HEK293 (cell line): ENCODE data around the gene GTF3C1.

Experiments used
- CTCF ChIA-PET: fragments of 350-600 bp; formaldehyde crosslinking; extraction: SDS; loops from one replicate; lab custom pipeline; 2021; ENCODE audit warnings: antibody characterized with exemption; lab: Yijun Ruan, JAX
- POLR2A ChIA-PET: fragments of 300-600 bp; formaldehyde crosslinking; extraction: SDS; loops from one replicate; lab custom pipeline; 2020; ENCODE audit warnings: antibody characterized with exemption, inconsistent platforms; lab: Yijun Ruan, JAX
- H3K27ac ChIP-seq: fragments of 200-500 bp; sonication (Bioruptor generic); 2 replicates; pipeline ENCODE4 v1.5.1; 2014; ENCODE audit warnings: low read depth, low read length, control low read depth, inconsistent platforms; ENCODE audit errors: extremely low read depth
- H3K36me3 ChIP-seq, 2 experiments: fragments of 200-500 bp in 1 of 2; sonication (Bioruptor generic) in 1 of 2; 1 replicate in 1 of 2; 2 replicates in 1 of 2; pipeline ENCODE4 v1.5.1; 2014 to 2017; ENCODE audit warnings: inconsistent platforms in 2 of 2, low read length in 2 of 2; ENCODE audit not compliant: control insufficient read depth in 2 of 2, insufficient read depth in 1 of 2
- H3K4me1 ChIP-seq: fragments of 200-500 bp; sonication (Bioruptor generic); 2 replicates; pipeline ENCODE4 v1.5.1; 2014; ENCODE audit warnings: mild to moderate bottlenecking, low read length, inconsistent platforms; ENCODE audit not compliant: control insufficient read depth, insufficient read depth
- H3K4me3 ChIP-seq: 2 replicates; pipeline ENCODE4 v1.5.1; 2011; ENCODE audit warnings: low read depth, mild to moderate bottlenecking, control low read depth, low read length, moderate library complexity
- H3K9me3 ChIP-seq: fragments of 200-500 bp; sonication (Bioruptor generic); 2 replicates; pipeline ENCODE4 v1.5.1; 2014; ENCODE audit warnings: low read depth, low read length, inconsistent platforms; ENCODE audit not compliant: control insufficient read depth, insufficient read depth
- EGR2 ChIP-seq: fragments of 450-650 bp; formaldehyde crosslinking; IDR thresholded peaks from 2 replicates; pipeline ENCODE4 v1.5.1; 2016; ENCODE audit warnings: low read depth, missing biosample characterization, missing genetic modification characterization
- GLIS1 ChIP-seq: fragments of 450-650 bp; formaldehyde crosslinking; IDR thresholded peaks from 2 replicates; pipeline ENCODE4 v1.5.1; 2016; ENCODE audit warnings: missing biosample characterization, missing genetic modification characterization
- ZBTB17 ChIP-seq: fragments of 450-650 bp; formaldehyde crosslinking; IDR thresholded peaks from 2 replicates; pipeline ENCODE4 v1.5.1; 2016; ENCODE audit warnings: missing biosample characterization, missing genetic modification characterization
- ZBTB20 ChIP-seq: fragments of 450-650 bp; formaldehyde crosslinking; IDR thresholded peaks from 2 replicates; pipeline ENCODE4 v1.5.1; 2016; ENCODE audit warnings: missing biosample characterization, missing genetic modification characterization
- ZFHX2 ChIP-seq: fragments of 450-650 bp; formaldehyde crosslinking; conservative IDR thresholded peaks from 2 replicates; pipeline ENCODE4 v1.5.1; 2016; ENCODE audit warnings: missing biosample characterization, missing genetic modification characterization
- ZNF155 ChIP-seq: fragments of 450-650 bp; formaldehyde crosslinking; IDR thresholded peaks from 2 replicates; pipeline ENCODE4 v1.5.1; 2016; ENCODE audit warnings: missing biosample characterization, missing genetic modification characterization
- ZNF202 ChIP-seq: fragments of 450-650 bp; formaldehyde crosslinking; IDR thresholded peaks from 2 replicates; pipeline ENCODE4 v1.5.1; 2016; ENCODE audit warnings: missing biosample characterization, missing genetic modification characterization, borderline replicate concordance
- ZNF350 ChIP-seq: fragments of 450-650 bp; formaldehyde crosslinking; IDR thresholded peaks from 2 replicates; pipeline ENCODE4 v1.5.0; 2017; ENCODE audit warnings: missing biosample characterization, mild to moderate bottlenecking, missing genetic modification characterization
- ZNF404 ChIP-seq: fragments of 450-650 bp; formaldehyde crosslinking; IDR thresholded peaks from 2 replicates; pipeline ENCODE4 v1.5.1; 2017; ENCODE audit warnings: missing biosample characterization, missing genetic modification characterization
- ZNF596 ChIP-seq: fragments of 450-650 bp; IDR thresholded peaks from 2 replicates; pipeline ENCODE4 v1.5.0; 2018; ENCODE audit warnings: missing biosample characterization, mild to moderate bottlenecking, missing genetic modification characterization, moderate library complexity
- ZNF610 ChIP-seq: fragments of 450-650 bp; formaldehyde crosslinking; IDR thresholded peaks from 2 replicates; pipeline ENCODE4 v1.5.1; 2016; ENCODE audit warnings: missing biosample characterization, missing genetic modification characterization, borderline replicate concordance
- ZSCAN30 ChIP-seq: fragments of 450-650 bp; IDR thresholded peaks from 2 replicates; pipeline ENCODE4 v1.5.1; 2018; ENCODE audit warnings: missing biosample characterization, mild to moderate bottlenecking, missing genetic modification characterization, moderate library complexity
- ZXDB ChIP-seq: fragments of 450-650 bp; formaldehyde crosslinking; IDR thresholded peaks from 2 replicates; pipeline ENCODE4 v1.5.1; 2016; ENCODE audit warnings: missing biosample characterization, missing genetic modification characterization
- TF ChIP-seq, protein P1 (sequence below): fragments of 450-650 bp; formaldehyde crosslinking; IDR thresholded peaks from 2 replicates; pipeline ENCODE4 v1.5.1; 2016; ENCODE audit warnings: missing biosample characterization, missing genetic modification characterization
- TF ChIP-seq, protein P2 (sequence below): fragments of 450-650 bp; formaldehyde crosslinking; IDR thresholded peaks from 2 replicates; pipeline ENCODE4 v1.5.1; 2017; ENCODE audit warnings: missing biosample characterization, missing genetic modification characterization
- TF ChIP-seq, protein P3 (sequence below): fragments of 450-650 bp; formaldehyde crosslinking; IDR thresholded peaks from 2 replicates; pipeline ENCODE4 v1.5.1; 2016; ENCODE audit warnings: missing biosample characterization, missing genetic modification characterization
- TF ChIP-seq, protein P4 (sequence below): fragments of 450-650 bp; formaldehyde crosslinking; IDR thresholded peaks from 2 replicates; pipeline ENCODE4 v1.5.1; 2017; ENCODE audit warnings: missing biosample characterization, missing genetic modification characterization
- TF ChIP-seq, protein P5 (sequence below): fragments of 450-650 bp; formaldehyde crosslinking; conservative IDR thresholded peaks from 2 replicates; pipeline ENCODE4 v1.5.1; 2016; ENCODE audit warnings: low read depth, missing biosample characterization, missing genetic modification characterization
- TF ChIP-seq, protein P6 (sequence below): fragments of 450-650 bp; formaldehyde crosslinking; IDR thresholded peaks from 2 replicates; pipeline ENCODE4 v1.5.1; 2016; ENCODE audit warnings: missing biosample characterization, missing genetic modification characterization

Gene GTF3C1

DNA sequence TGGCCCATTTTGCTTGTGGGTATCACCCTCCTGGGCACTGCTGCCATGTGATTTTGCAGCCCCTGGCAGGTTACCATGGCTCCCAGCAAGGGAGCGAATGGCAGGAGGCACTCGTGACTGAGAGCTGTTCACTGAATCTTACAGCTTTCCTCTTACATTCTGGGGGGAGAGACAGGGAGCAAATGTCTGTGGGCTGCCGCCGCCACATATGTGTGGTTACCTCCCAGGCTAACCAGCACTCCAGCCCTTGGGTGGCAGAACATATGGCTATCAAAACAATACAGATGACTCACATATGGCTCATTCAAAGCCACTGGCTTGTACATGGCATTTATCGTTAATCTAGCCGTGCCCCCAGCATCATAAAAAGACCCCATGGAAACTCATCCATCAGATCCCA lies 19.8 kb downstream of the GTF3C1 start:
- ChIA-PET CTCF (interaction anchor here (0.6 to 2.8 kb wide), 2 partner anchors 14 to 336 kb away, joined by 3 to 12 read pairs; no protein-coding TSS in a partner anchor), POLR2A (no interaction called here)
- no peak overlapping the region for H3K27ac ChIP-seq
- no peak overlapping the region for H3K4me3 ChIP-seq
- peaks cover 31 to 97% of the 10 kb centered on the region in 2 experiments; a peak in 2 of 3 replicates for H3K36me3 ChIP-seq
- H3K9me3 ChIP-seq, result no peaks in the 10 kb centered on the region
- TF ChIP-seq ZFHX2 (tag by site-specific recombination) (peak; percentile 43; the same call in 1 of the 2 replicates), EGR2 (tag by site-specific recombination) (peak; percentile 36; the same call in 1 of the 2 replicates), GLIS1 (tag by site-specific recombination) (peak; percentile 70)
- TF ChIP-seq, protein P1, sequence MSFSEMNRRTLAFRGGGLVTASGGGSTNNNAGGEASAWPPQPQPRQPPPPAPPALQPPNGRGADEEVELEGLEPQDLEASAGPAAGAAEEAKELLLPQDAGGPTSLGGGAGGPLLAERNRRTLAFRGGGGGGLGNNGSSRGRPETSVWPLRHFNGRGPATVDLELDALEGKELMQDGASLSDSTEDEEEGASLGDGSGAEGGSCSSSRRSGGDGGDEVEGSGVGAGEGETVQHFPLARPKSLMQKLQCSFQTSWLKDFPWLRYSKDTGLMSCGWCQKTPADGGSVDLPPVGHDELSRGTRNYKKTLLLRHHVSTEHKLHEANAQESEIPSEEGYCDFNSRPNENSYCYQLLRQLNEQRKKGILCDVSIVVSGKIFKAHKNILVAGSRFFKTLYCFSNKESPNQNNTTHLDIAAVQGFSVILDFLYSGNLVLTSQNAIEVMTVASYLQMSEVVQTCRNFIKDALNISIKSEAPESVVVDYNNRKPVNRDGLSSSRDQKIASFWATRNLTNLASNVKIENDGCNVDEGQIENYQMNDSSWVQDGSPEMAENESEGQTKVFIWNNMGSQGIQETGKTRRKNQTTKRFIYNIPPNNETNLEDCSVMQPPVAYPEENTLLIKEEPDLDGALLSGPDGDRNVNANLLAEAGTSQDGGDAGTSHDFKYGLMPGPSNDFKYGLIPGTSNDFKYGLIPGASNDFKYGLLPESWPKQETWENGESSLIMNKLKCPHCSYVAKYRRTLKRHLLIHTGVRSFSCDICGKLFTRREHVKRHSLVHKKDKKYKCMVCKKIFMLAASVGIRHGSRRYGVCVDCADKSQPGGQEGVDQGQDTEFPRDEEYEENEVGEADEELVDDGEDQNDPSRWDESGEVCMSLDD (tag by site-specific recombination), result no peak
- H3K4me1 ChIP-seq, result no peaks in the 10 kb centered on the region

DNA sequence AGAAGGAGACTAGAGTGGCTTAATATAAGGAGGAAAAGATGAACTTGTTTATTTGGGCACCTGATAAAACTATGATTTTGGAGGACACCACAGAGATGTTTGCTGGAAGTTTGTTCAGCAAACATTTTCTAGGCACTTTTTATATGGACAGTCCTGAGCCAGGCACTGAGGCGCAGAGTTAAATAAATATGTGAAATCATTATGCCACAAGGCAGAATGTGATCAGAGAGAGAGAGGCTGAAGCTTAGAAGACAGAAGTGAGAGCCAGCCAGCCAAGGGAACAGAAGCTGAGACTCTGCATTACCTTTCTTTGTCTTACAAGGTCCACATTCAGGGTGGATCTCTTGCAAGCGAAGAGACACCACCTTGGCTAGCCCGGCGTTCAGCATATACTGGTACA lies 21.4 kb downstream of the GTF3C1 start:
- Histone ChIP-seq H3K27ac (no peak overlapping the region), H3K4me3 (no peak overlapping the region), H3K36me3 (peaks cover 34 to 99% of the 10 kb centered on the region in 2 experiments; a peak in 2 of 3 replicates), H3K9me3 (no peaks in the 10 kb centered on the region), H3K4me1 (no peaks in the 10 kb centered on the region)
- CTCF ChIA-PET, result no interaction called here
- POLR2A ChIA-PET, result no interaction called here
- TF ChIP-seq ZXDB (tag by site-specific recombination), result no peak
- TF ChIP-seq, protein P2, sequence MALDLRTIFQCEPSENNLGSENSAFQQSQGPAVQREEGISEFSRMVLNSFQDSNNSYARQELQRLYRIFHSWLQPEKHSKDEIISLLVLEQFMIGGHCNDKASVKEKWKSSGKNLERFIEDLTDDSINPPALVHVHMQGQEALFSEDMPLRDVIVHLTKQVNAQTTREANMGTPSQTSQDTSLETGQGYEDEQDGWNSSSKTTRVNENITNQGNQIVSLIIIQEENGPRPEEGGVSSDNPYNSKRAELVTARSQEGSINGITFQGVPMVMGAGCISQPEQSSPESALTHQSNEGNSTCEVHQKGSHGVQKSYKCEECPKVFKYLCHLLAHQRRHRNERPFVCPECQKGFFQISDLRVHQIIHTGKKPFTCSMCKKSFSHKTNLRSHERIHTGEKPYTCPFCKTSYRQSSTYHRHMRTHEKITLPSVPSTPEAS (tag by site-specific recombination), result no peak
- TF ChIP-seq ZNF155 (tag by site-specific recombination), result no peak
- TF ChIP-seq, protein P3, sequence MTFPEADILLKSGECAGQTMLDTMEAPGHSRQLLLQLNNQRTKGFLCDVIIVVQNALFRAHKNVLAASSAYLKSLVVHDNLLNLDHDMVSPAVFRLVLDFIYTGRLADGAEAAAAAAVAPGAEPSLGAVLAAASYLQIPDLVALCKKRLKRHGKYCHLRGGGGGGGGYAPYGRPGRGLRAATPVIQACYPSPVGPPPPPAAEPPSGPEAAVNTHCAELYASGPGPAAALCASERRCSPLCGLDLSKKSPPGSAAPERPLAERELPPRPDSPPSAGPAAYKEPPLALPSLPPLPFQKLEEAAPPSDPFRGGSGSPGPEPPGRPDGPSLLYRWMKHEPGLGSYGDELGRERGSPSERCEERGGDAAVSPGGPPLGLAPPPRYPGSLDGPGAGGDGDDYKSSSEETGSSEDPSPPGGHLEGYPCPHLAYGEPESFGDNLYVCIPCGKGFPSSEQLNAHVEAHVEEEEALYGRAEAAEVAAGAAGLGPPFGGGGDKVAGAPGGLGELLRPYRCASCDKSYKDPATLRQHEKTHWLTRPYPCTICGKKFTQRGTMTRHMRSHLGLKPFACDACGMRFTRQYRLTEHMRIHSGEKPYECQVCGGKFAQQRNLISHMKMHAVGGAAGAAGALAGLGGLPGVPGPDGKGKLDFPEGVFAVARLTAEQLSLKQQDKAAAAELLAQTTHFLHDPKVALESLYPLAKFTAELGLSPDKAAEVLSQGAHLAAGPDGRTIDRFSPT (tag by site-specific recombination), result no peak
- TF ChIP-seq, protein P4, sequence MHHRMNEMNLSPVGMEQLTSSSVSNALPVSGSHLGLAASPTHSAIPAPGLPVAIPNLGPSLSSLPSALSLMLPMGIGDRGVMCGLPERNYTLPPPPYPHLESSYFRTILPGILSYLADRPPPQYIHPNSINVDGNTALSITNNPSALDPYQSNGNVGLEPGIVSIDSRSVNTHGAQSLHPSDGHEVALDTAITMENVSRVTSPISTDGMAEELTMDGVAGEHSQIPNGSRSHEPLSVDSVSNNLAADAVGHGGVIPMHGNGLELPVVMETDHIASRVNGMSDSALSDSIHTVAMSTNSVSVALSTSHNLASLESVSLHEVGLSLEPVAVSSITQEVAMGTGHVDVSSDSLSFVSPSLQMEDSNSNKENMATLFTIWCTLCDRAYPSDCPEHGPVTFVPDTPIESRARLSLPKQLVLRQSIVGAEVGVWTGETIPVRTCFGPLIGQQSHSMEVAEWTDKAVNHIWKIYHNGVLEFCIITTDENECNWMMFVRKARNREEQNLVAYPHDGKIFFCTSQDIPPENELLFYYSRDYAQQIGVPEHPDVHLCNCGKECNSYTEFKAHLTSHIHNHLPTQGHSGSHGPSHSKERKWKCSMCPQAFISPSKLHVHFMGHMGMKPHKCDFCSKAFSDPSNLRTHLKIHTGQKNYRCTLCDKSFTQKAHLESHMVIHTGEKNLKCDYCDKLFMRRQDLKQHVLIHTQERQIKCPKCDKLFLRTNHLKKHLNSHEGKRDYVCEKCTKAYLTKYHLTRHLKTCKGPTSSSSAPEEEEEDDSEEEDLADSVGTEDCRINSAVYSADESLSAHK (tag by site-specific recombination), result no peak
- TF ChIP-seq, protein P5, sequence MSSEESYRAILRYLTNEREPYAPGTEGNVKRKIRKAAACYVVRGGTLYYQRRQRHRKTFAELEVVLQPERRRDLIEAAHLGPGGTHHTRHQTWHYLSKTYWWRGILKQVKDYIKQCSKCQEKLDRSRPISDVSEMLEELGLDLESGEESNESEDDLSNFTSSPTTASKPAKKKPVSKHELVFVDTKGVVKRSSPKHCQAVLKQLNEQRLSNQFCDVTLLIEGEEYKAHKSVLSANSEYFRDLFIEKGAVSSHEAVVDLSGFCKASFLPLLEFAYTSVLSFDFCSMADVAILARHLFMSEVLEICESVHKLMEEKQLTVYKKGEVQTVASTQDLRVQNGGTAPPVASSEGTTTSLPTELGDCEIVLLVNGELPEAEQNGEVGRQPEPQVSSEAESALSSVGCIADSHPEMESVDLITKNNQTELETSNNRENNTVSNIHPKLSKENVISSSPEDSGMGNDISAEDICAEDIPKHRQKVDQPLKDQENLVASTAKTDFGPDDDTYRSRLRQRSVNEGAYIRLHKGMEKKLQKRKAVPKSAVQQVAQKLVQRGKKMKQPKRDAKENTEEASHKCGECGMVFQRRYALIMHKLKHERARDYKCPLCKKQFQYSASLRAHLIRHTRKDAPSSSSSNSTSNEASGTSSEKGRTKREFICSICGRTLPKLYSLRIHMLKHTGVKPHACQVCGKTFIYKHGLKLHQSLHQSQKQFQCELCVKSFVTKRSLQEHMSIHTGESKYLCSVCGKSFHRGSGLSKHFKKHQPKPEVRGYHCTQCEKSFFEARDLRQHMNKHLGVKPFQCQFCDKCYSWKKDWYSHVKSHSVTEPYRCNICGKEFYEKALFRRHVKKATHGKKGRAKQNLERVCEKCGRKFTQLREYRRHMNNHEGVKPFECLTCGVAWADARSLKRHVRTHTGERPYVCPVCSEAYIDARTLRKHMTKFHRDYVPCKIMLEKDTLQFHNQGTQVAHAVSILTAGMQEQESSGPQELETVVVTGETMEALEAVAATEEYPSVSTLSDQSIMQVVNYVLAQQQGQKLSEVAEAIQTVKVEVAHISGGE, result no peak
- no peak for TF ChIP-seq ZBTB20
- TF ChIP-seq ZNF350 (tag by site-specific recombination), result no peak
- no peak for TF ChIP-seq ZNF596
- no peak for TF ChIP-seq ZNF404 (tag by site-specific recombination)
- TF ChIP-seq, protein P6, sequence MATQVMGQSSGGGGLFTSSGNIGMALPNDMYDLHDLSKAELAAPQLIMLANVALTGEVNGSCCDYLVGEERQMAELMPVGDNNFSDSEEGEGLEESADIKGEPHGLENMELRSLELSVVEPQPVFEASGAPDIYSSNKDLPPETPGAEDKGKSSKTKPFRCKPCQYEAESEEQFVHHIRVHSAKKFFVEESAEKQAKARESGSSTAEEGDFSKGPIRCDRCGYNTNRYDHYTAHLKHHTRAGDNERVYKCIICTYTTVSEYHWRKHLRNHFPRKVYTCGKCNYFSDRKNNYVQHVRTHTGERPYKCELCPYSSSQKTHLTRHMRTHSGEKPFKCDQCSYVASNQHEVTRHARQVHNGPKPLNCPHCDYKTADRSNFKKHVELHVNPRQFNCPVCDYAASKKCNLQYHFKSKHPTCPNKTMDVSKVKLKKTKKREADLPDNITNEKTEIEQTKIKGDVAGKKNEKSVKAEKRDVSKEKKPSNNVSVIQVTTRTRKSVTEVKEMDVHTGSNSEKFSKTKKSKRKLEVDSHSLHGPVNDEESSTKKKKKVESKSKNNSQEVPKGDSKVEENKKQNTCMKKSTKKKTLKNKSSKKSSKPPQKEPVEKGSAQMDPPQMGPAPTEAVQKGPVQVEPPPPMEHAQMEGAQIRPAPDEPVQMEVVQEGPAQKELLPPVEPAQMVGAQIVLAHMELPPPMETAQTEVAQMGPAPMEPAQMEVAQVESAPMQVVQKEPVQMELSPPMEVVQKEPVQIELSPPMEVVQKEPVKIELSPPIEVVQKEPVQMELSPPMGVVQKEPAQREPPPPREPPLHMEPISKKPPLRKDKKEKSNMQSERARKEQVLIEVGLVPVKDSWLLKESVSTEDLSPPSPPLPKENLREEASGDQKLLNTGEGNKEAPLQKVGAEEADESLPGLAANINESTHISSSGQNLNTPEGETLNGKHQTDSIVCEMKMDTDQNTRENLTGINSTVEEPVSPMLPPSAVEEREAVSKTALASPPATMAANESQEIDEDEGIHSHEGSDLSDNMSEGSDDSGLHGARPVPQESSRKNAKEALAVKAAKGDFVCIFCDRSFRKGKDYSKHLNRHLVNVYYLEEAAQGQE (tag by site-specific recombination), result no peak
- no peak for TF ChIP-seq ZNF610
- TF ChIP-seq ZBTB17 (tag by site-specific recombination), result no peak
- no peak for TF ChIP-seq ZSCAN30 (tag by site-specific recombination)
- TF ChIP-seq ZNF202 (tag by site-specific recombination), result no peak
